EH (cell line): ENCODE results near the gene SLC9C1.

Experiments used
- DNase-seq: peaks from one replicate; pipeline ENCODE4 v3.0.0-alpha.2; 2015; ENCODE audit warnings: low read depth

SLC9C1 gene

DNA sequence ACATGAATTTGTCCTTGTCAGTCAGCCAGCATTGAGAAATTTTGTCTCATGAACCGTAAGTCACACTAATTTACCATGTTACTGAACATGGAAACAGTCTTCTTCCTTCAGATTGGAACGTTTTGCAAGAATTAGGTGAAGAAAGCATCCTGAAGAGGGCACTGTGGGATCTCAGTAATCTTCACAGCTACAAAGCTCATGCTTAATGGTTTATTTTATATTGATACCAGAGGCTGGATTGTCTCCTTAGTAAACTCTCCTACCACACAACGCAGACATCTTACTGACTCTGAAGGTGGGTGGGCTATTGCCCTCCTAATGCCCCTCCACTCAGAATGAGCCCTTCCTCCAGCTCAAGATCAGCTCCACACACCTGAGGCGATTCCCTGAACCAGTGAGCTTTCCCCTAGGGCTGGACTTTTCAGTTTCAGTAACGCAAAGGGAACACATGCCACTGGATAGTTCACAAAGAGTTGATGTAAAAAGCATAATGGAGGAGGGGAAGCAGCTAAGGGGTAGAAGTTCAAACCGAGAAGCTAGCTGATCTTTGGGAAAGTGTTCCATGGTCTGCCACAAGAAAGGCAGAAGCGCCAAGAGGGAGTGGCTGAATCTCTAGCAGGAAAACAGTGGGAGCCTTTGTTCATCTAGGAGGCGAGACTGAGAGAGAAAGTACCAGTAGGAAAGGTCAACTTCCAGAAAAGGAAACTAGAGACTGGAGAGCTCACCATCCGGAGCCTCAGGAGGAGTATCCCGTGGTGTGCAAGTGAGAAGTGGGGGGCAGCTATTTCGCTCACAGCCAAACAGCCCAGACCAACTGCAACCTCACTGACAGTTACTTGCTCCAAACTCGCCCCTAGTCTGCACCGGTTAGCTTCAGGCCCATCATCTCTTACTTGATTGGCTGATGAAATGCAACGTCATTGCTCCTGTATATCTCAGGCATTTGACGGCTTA lies at the start of gene SLC9C1:
TSS of gene SLC9C1 (minus strand) at position 849 of the 954 bp plus-strand sequence. CDS start 7,425 bp downstream, outside the sequence.
- peak; percentile 75 for DNase-seq

DNA sequence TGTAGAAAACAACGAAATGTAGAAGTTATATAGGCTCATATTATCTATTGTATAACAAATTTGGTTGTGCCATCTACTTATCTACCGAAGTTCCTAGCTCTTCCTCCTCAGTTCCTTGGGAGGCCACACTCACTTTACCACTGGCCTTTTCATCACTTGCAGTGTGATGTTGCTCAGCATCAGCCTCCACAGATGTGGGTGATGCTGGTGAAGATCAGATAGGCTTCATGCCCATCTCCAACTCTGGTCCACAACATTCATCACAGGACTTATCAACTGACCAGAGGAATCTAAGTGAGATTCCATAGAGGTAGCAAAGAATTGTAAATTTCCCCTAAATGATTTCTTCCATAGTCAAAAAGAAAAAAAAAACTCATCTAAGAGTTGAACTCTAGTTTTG lies 47.4 kb upstream of the SLC9C1 start:
- no peak for DNase-seq

DNA sequence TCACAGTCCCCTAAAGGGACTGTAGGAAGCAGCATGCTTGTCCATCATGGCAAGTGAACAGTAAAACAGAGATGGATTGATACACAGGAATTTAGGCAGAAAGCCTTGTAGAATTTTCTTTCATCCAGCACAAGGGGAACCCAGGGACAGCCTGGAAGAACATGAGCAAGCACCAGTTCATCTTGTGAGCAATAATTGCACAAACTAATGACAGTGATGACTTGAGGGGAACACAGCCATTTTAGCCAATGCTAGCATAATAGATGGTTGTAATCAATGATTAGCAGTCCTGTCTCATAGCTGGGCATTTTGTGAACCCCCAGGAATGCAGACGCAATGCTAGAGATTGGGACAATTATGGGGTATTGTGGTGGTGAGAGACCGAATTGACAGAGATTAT lies 45.6 kb upstream of the SLC9C1 start:
- no peak for DNase-seq

DNA sequence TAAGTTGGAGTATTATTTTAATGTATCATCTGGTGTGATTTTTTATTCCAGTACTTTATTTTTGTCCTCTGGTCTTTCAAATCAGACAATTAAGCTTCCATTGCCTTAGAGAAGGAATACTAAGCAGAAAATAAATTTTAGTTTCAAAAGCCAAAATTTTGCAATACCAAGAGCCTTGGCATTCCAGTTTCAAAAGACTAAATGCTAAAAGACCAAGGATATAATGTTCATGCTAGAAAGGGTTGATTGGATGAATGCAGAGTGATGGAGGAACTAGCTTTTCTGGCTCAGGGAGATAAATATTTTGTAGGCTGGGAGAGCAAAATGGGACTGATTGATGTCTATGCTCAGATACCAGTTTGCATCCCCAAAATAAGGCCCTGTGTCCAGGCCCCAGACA lies 45.1 kb upstream of the SLC9C1 start:
- DNase-seq: no peak

DNA sequence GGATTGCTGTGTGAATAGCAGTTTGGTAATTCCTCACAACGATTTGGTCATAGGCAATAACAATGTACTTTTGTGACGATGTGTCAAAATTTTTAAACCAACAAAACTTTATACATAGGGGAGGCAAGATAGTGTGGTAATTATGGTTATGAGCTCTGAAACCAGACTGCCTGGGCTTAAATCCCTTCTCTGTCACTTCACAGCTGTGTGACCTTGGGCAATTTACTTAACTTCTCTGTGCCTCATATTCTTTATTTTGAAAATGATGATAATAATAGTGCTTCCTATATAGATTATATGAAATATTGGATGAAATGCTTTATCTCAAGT lies 44.7 kb upstream of the SLC9C1 start:
- DNase-seq: no peak

DNA sequence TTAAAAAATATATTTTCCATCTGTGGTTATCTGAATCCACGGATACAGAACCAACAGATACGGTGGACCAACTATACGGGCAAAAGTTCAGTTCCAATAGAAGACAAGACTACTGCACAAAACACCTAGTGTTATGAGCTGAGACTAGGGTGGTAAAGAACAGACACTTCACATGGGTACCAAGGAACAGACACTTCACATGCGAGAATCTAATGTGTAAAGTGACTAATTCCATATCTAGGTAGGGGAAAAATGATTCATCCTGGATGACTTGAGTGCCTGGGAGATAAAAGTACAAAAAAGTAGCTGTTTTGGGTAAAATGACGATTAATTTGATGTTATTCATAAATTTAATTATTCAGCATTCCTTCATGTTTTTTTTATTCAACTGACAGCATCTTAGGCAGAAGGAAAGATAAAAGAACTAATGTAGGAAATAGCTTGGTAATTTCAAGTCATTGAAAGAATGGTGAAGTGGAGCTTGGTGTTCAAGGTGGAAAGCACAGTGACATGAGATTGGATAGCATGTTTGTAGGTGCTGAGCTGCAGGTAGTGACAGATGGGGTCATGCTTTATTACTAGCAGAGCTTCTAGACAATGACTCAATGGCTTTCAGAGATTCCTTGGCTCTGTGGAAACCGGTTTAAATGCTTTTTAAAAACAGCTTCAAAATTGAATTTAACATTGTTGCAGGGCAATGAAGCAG lies 44.2 kb upstream of the SLC9C1 start:
- DNase-seq: no peak

DNA sequence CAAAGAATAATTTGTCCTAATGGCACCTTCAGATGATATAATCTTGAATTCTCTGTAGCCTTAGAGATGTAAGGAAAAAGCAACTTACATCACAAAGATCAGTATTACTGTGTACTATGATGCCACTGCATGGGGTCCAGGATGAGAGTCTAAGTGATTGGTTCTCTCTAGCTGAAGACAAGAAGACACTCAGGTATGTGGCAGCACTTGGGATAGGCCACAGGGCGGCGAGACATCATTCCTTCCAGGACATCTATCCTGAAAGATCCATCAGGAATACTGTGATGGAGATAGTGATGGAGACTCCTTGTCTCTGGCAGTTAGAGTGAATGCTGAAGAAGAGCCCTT lies 41.4 kb upstream of the SLC9C1 start:
- DNase-seq: no peak

DNA sequence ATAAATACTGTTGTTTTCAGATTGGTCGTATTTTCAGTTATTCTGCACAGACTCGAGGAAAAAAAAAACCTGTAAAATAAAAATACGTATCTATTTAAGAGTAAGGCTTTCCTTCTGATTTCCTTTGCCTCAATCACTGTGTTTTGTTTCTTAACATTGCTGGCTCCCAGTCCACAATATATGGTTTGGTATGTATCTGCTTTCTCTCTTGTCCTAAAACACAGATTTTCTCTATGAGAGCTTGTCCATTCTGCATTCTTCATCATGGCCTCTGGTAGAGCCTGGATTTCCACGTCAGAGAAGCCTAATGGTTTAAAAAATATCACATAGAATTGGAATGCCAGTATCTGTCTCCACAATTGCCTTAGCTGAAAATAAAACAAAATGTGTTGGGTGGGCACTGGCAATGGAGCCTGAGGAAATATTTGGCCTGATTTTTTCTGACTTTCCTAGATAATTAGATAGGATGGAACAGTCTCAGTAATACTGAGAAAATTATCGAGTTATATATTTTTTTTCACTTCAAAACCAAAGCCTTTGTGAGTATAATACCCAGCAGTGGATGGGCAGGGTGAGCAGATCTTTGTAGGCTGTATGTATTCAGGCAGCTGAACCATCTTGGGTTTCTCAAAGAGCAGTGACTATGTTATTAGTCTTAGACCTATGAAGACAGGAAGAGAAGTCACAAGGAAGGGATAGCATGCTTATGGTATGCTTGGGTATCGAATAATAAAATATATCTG lies 40.8 kb upstream of the SLC9C1 start:
- no peak for DNase-seq

DNA sequence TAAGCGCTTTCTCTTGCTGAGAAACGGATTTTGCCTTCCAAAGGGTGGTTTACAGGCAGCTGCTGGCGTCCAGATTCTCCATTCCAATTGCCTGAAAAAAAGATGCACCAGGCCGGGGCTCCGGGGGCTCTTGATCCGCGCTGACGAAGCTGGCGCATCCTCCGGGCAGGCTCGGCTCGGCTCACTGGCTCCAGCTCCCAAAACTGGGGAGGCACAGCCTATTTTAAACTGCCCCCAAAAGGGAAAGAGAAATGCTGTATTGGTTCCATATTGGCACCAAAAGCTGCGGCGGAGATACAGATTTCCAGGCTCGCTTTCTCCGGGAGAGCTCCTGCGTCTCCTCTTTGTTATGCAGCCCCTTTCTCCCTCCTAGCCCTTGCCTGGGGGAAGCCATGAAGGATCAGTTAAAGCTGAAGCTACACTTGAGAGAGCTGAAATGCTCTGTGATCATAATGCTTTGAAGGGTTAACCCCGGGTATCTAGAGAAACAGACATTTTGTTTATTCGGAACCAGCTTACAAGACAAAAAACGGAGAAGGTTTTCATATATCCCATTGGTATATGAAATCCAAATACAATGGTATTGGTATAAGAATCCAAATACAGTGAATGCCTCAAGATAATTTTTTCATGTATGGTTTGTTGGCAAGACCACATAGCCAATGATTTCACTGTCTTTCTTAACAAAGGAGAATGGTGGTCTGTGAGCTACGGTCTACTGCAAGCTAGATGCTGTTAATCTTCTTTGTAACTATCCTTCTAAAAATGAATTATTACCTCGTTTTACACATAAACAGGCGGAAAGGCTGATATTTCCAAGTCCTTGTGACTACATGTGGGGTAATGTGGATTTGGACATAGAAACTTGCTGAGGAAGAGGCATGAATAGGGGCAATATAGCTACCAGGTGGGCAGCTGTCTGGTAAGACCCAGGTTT lies 39.6 kb upstream of the SLC9C1 start:
- DNase-seq: no peak

DNA sequence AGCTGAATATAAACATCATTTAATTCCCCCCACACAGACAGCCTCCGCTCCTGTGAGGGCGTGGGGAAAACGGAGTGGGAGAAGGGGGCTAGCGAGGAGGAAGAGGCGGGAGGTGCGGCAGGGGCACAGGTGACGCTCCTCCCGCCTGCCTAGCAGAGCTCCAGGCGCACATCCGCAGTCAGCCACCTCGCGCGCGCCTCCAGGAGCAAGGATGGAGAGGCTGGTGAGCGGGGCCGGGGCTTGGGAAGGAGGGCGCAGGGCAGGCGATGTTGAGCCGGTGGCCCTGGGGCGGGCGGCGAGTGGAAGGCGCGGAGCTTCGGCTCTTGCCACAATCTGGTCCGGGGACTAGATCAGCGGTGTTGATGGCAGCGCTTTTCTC lies 39.0 kb upstream of the SLC9C1 start, which contains the start of gene CD200:
TSS of gene CD200 (plus strand) at position 155 of the 379 bp plus-strand sequence. CDS start at position 212, 57 bp downstream.
- DNase-seq: peak; percentile 10

DNA sequence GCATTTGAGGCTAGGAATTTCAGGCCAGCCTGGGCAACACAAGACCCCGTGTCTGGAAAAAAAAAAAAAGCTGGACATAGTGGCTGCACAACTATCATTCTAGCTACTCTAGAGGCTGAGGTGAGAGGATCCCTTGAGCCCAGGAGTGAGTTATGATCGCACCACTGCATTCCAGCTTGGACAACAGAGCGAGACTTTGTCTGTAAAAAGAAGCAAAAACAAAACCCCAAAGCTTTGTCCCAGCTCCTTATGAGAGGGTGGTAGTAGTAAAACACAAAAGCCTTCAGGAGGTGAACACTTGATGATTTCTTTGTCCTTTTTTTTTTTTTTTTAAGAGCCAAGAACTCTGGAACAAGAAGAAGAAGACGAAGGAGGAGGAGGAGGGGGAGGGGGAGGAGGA lies 37.8 kb upstream of the SLC9C1 start:
- no peak for DNase-seq

DNA sequence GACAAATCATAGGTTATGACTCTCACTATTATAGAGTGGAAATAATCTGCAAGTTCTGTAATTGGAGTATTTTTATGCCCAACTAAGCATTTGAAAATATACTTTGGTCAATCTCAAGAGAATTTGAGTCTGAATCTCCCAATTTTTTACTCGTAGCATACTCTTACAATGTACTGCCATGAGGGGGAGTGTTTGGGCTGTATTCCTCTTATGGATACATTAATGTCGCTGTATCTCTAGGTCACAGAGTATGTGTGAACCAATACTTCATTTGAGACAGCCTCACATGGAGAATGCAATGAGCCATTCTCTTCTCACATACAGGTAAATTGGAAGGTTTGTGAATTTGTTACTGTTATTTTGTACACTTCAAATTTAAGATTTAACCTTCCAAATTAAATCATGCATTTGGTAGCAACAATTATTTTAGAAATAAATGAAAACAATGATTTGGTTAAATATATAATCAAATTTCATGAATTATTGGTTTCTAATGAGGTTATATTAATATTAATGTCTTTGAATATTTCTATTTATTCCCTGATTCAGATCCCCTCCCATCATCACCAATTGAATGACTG lies 33.4 kb upstream of the SLC9C1 start:
- peak; percentile 68 for DNase-seq

DNA sequence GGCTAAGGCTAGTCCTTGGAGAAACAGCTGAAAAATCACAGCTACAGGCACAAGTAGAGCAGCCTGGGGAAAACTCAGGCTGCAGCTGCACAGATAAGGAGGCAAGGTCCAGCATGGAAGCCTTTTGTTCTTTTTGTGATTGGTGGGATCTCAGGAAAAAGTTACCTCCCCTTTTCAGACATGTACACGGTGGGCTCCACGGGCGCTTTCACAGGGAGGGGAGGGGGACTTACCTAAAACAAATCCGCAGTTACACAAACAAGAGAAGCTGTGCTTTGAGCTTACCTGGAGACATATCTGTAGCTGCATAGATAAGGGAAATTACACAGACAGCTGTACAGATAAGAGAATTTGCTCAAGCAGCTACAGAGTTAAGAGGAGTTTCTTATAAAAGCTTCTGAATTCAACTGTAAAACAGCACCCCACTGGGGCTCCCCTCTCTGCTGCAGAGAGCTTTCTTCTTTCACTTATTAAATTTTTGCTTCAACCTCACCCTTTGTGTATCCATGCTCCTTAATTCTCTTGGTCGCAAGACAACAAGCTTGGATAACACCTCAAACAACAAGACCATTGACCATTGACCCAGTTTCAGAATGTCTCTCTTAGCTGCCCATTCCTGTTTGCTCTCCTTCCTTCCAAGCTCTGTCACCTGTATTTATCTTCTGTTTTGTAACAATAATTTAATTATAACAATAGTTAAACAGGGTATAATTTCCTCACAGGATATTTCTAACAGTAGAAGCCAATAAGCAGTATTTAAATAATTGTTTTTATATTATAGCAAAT lies 28.0 kb upstream of the SLC9C1 start:
- DNase-seq: no peak

DNA sequence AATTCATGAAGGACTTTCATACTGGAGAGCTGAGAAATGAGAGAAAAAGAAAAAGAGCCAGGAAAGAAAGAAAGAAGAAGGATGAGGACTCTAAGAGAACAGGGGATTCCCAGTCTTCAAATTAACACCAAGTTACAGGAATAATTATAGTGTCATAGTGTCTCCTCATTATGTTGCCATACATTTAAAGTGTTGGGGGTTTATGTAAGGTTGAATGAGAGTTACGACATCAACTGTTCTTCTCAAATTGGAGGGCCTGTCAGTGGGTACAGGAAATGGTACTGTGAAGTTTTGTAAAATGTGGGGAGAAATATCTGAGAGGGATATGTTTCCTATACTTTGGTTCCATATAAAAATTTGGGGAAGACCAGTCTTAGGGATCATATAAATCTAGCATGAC lies 26.7 kb upstream of the SLC9C1 start:
- DNase-seq: no peak

DNA sequence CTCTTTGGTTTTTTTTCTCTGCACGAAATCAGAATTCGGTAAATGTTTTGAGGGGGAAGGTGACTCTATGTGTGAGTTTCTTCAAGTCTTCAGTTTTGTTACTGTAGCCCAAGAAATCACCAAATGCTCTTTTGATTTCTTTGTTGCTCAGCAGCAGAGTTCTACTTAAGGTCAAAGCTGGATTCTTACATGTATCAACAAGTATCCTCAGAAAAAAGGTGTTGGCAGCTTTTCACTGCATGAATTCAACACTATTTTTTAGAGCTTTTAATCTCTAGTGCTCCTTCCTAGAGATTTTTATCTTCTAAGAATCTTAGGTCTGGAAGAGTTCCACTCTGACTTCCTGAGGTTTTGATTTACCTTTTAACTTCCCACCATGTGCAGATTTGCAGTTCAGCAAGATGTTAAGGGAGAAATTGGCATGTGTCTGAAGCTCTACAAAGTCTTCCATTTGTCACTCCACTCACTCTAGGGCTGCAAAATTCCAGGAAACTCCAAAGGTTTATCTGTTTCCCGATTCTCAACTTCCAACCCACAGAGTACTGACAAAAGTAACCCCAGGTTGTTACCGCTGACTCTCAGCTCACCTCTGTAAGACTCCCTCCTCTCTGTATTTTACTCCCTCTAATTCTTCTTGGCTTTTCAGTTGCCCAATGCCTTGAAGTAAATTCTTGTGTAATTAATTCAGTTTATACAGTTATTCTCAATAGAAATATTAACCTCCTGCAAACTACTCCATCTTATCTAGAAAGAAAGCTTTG lies 25.7 kb upstream of the SLC9C1 start:
- no peak for DNase-seq

DNA sequence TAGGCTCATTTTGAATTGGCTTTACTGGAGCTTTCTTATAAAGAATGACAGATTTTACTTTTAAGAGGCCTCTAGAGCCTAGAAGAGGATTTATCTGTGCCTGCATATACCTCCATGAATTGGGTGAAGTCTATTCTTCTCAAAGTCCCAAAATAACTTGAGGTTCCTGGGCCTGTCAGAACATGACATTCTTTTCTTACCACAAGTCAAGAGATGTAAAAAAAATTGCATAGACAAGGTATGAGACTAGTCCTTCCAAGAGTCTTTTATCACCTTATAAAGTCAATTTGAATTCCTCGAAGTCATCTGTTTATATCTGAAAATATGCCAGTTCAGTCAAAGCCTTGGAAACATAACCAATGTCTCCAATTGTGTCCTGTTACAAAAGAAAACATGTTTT lies 21.8 kb upstream of the SLC9C1 start:
- DNase-seq: no peak

DNA sequence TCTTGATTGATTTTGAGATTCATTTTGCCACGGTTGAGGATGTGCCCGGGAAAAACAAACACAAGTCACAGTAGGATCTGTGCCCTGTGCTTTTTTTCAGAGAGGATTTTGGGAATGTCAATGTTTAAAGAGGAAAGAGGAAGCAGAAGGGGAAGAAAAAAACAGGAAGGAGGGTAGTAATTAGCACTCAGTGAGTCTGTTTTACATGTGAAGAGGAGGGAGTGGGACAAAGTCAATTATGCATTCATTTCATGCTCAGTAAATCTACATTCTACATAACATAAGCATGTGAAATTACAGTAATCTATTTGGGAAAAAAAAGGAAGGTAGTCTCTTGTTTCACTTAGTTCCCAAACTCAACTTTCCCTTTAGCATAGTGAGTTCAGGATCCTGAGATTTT lies 20.6 kb upstream of the SLC9C1 start:
- DNase-seq: no peak

DNA sequence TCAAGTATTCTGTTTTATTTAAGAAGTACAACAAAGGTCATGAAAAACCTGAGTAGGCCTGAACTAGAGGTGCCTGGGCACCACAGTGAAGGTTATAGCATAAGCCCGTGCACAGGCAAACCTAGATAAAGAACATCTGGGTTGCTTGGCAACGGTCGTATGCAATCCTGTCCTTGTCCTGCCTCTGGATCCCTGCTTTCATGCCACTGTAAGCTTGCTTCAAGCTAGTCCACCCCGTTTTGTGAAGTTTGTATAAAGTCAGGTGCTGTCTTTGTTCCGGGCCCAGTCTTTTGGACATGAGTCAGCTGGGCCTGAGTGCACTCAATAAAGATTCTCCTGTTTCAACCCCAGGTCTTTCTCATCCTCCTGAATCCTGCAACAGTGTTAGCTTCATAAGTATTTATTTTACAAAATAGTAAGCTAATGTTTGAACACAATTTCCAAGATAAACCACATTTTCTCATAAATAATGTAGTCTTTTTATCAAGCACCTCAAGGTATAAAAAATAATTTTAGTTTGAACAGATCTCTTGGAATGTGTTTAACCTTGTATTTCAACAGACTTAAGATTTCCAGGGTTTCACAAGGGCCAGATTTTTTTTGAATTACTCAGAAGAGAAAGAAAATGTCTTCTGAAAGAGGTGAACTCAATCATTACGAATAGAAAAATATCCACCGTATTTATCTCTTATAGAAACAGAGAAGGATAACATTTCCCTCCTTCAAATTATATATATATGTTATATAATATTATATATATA lies 14.3 kb upstream of the SLC9C1 start:
- peak; percentile 9 for DNase-seq

DNA sequence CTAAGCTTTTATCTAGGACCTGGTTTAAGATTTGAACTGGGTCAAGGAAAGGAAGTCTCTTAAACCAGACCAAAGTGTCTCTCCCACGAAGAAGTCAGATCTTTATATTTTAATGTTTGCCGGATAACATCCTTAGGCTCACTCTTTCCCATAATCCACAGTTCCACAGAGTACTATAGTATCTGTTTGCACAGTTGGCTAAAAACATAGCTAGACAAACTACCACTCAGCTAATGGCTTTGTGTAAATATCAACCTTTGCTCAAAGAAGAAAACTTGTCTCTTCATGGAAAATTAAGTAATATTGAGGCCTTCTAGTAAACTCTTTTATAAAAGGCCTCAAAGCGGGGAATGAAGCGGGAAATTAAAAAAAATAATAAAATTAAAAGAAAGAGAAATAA lies 13.5 kb upstream of the SLC9C1 start:
- no peak for DNase-seq
